Pericardium fibroblast (primary cell): Measurements from ENCODE around the gene DIO3. TPM values are rescaled to one million over a fixed set of nuclear protein-coding genes. Genes with fewer than 3 reads are reported as not detected.

Experiments
- total RNA-seq: library from RNA; depleted of rRNA; stranded (reverse); fragments of >200 nt; gene quantifications from 2 replicates; pipeline ENCODE4 v1.2.3, GENCODE V29; 2015

Gene DIO3
- not detected in 2 replicates for total RNA-seq

GRCh38 chr14:101561145-101561896 lies at the start of gene DIO3:
DIO3 (plus strand) TSS chr14:101561495.

Other genes with a start within 250 kb of the DIO3 start
- 43.6 and 51.1 TPM in 2 replicates for gene PPP2R5C, start 200.2 kb downstream of the DIO3 start, total RNA-seq